CD4-positive, alpha-beta T cell (primary cell): Measurements from ENCODE around the gene CENPP. TPM values are rescaled to one million over a fixed set of nuclear protein-coding genes. Genes with fewer than 3 reads are reported as not detected.
A peak's percentile ranks its signal among the peaks of the same experiment; 100 is the strongest.

Source experiments
- ATAC-seq: fragments of 200-7000 bp; cut with Tn5 transposase; one replicate; pipeline ENCODE4 v1.10.0; 2022; ENCODE audit warnings: mild to moderate bottlenecking; ENCODE audit not compliant: poor library complexity
- CTCF ChIA-PET: fragments of 350-600 bp; sonication (Branson Sonifier 250); formaldehyde crosslinking; loops from one replicate; lab custom pipeline; 2021; ENCODE audit warnings: antibody characterized with exemption, inconsistent platforms; lab: Charles Lee
- POLR2A ChIA-PET: fragments of 350-600 bp; sonication (Branson Sonifier 250); formaldehyde crosslinking; loops from one replicate; lab custom pipeline; 2021; ENCODE audit warnings: antibody characterized with exemption, inconsistent platforms; lab: Charles Lee
- DNase-seq, 14 experiments: peaks; one replicate each; pipeline ENCODE4 v3.0.0-alpha.2; 2013 to 2020; ENCODE audit warnings: mixed read lengths in 2 of 14
- H3K27ac ChIP-seq, 2 donors: one replicate each; pipeline versions ENCODE4 v1.5.1 to v1.7.0; 2013; ENCODE audit warnings: low read length in 2 of 2, low read depth in 1 of 2, mild to moderate bottlenecking in 1 of 2
- H3K27me3 ChIP-seq, 2 experiments: 1 replicate in 1 of 2; 2 replicates in 1 of 2; pipeline versions ENCODE4 v1.6.1 to v1.7.0; 2013; ENCODE audit warnings: low read length in 2 of 2, control low read depth in 1 of 2, mild to moderate bottlenecking in 1 of 2, moderate library complexity in 1 of 2; ENCODE audit not compliant: insufficient read depth in 2 of 2, control insufficient read depth in 1 of 2
- H3K36me3 ChIP-seq: one replicate; pipeline ENCODE4 v1.6.1; 2013; ENCODE audit warnings: low read length, control low read depth; ENCODE audit not compliant: insufficient read depth
- H3K4me1 ChIP-seq: one replicate; pipeline ENCODE4 v1.6.1; 2013; ENCODE audit warnings: low read length, control low read depth; ENCODE audit not compliant: insufficient read depth
- H3K4me3 ChIP-seq: one replicate; pipeline ENCODE4 v1.5.1; 2013; ENCODE audit warnings: mild to moderate bottlenecking, low read length, moderate library complexity
- H3K9me3 ChIP-seq, 2 experiments: 1 replicate in 1 of 2; 2 replicates in 1 of 2; pipeline versions ENCODE4 v1.6.1 to v1.7.0; 2013; ENCODE audit warnings: low read length in 2 of 2, mild to moderate bottlenecking in 2 of 2, control low read depth in 1 of 2, moderate library complexity in 1 of 2; ENCODE audit not compliant: control insufficient read depth in 1 of 2, insufficient read depth in 1 of 2
- H3K27ac Mint-ChIP-seq: one replicate; pipeline ENCODE4 v1.8.0; 2020; ENCODE audit warnings: mixed read lengths
- H3K27me3 Mint-ChIP-seq: one replicate; pipeline ENCODE4 v1.8.0; 2021; ENCODE audit warnings: mixed read lengths
- H3K36me3 Mint-ChIP-seq: one replicate; pipeline ENCODE4 v1.8.0; 2021; ENCODE audit warnings: low read depth, mixed read lengths
- H3K4me1 Mint-ChIP-seq: one replicate; pipeline ENCODE4 v1.8.0; 2021; ENCODE audit warnings: low read depth, mixed read lengths
- H3K4me3 Mint-ChIP-seq: one replicate; pipeline ENCODE4 v1.8.0; 2020; ENCODE audit warnings: mild to moderate bottlenecking, mixed read lengths
- H3K9me3 Mint-ChIP-seq: one replicate; pipeline ENCODE4 v1.8.0; 2020; ENCODE audit warnings: mixed read lengths
- CTCF ChIP-seq: fragments of 200-600 bp; IDR thresholded peaks from one replicate; pipeline ENCODE4 v1.8.0; 2022; ENCODE audit warnings: antibody characterized with exemption, mild to moderate bottlenecking
- intact Hi-C, 2 experiments: fragments of 100-400 bp; cut with DNase I in 1 of 2; cut with micrococcal nuclease in 1 of 2; formaldehyde crosslinking; loops; one replicate each; pipeline versions ENCODE4 v1.15.1 to v1.9.0; 2023 to 2025; cut with DNase I, micrococcal nuclease
- total RNA-seq, 174 experiments: library from RNA in 2 of 174; stranded (reverse) in 2 of 174; gene quantifications; one replicate each; pipeline ENCODE4 v1.2.3 and lab custom pipeline; 2021 to 2026

Gene CENPP
- total RNA-seq, 2 experiments from 2014 or later, result 4.8 TPM

- Mint-ChIP-seq H3K27ac (no peak overlapping the region), H3K4me1 (no peaks in the 10 kb centered on the region), H3K4me3 (no peak overlapping the region), H3K27me3 (no peaks in the 10 kb centered on the region), H3K36me3 (no peaks in the 10 kb centered on the region), H3K9me3 (no peaks in the 10 kb centered on the region)
- no peaks in the 10 kb centered on the region for H3K27me3 ChIP-seq
- H3K36me3 ChIP-seq, result no peaks in the 10 kb centered on the region
- ATAC-seq (no peak), DNase-seq (peak in 2 of 14 experiments; percentile 3)
- intact Hi-C loops, result no loop called here
- H3K9me3 ChIP-seq, result no peaks in the 10 kb centered on the region
- ChIA-PET POLR2A (no interaction called here), CTCF (no interaction called here)
- H3K4me1 ChIP-seq, result no peaks in the 10 kb centered on the region
- H3K4me3 ChIP-seq, result no peak overlapping the region
- TF ChIP-seq CTCF, result no peak
- H3K27ac ChIP-seq, result no peak overlapping the region
Measured at GRCh38 chr9:92501671-92502393, 176.1 kb downstream of the CENPP start.

- ChIA-PET POLR2A (no interaction called here), CTCF (no interaction called here)
- Histone ChIP-seq H3K36me3 (no peaks in the 10 kb centered on the region), H3K4me1 (no peaks in the 10 kb centered on the region), H3K4me3 (no peak overlapping the region), H3K27me3 (no peaks in the 10 kb centered on the region), H3K27ac (no peak overlapping the region), H3K9me3 (no peaks in the 10 kb centered on the region)
- Mint-ChIP-seq H3K4me1 (no peaks in the 10 kb centered on the region), H3K27ac (no peak overlapping the region), H3K9me3 (no peaks in the 10 kb centered on the region), H3K4me3 (no peak overlapping the region), H3K36me3 (no peaks in the 10 kb centered on the region), H3K27me3 (no peaks in the 10 kb centered on the region)
- no peak for DNase-seq
- no peak for ATAC-seq
- TF ChIP-seq CTCF, result no peak
- intact Hi-C loops, result no loop called here
Measured at GRCh38 chr9:92503156-92503555, 177.4 kb downstream of the CENPP start.

GRCh38 chr9:92504881-92505280 lies 179.1 kb downstream of the CENPP start:
- Histone ChIP-seq H3K36me3 (no peaks in the 10 kb centered on the region), H3K4me3 (no peak overlapping the region), H3K9me3 (no peaks in the 10 kb centered on the region), H3K27ac (no peak overlapping the region), H3K27me3 (no peaks in the 10 kb centered on the region), H3K4me1 (no peaks in the 10 kb centered on the region)
- no peaks in the 10 kb centered on the region for H3K9me3 Mint-ChIP-seq
- ATAC-seq, result no peak
- no peaks in the 10 kb centered on the region for H3K4me1 Mint-ChIP-seq
- POLR2A ChIA-PET, result no interaction called here
- intact Hi-C loops, result no loop called here
- H3K4me3 Mint-ChIP-seq, result no peak overlapping the region
- H3K36me3 Mint-ChIP-seq, result no peaks in the 10 kb centered on the region
- CTCF ChIA-PET, result no interaction called here
- no peak overlapping the region for H3K27ac Mint-ChIP-seq
- TF ChIP-seq CTCF, result no peak
- no peak for DNase-seq
- no peaks in the 10 kb centered on the region for H3K27me3 Mint-ChIP-seq
